Endometrial microvascular endothelial cells (primary cell): Measurements from ENCODE around the gene SLC23A2. TPM values are rescaled to one million over a fixed set of nuclear protein-coding genes. Genes with fewer than 3 reads are reported as not detected.
"Not testable (repeated sequence)": the region's sequence is repeated elsewhere in the genome, so short reads cannot be mapped to it uniquely, and the experiment has no call there.

Experiments used
- in situ Hi-C: cut with HindIII; loops from 2 replicates; pipeline ENCODE4 v1.10.0; 2017; ENCODE audit warnings: low sequenced_read_pairs, low pct_unique_long_range_greater_than_20kb; ENCODE audit errors: inconsistent ontology term
- total RNA-seq: library from RNA; depleted of rRNA; stranded (reverse); fragments of >200 nt; gene quantifications from one replicate; pipeline ENCODE4 v1.2.3, GENCODE V29; 2015; ENCODE audit errors: inconsistent ontology term

Gene SLC23A2
- total RNA-seq, 1 donor from 2014 or later: 18.0 TPM

DNA sequence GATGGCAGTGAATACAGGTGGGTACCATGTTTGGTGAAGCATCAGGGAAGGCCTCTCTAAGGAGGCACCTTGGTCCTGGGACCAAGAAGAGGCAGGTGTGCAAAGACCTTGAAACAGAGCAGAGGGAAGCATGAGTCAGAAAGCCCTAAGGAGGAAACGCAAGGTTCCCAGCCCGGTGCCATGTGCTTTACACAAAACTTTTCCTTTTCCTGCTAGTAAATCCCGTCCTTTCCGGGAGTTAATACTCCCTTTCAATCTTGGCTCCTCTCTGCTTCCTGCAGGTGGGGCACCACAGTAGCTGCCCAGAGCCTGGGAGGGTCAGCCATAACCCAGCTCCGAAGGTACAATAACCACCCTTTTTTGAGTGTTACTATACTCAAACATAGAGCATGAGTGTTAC, 19.4 kb upstream of the SLC23A2 start:
- in situ Hi-C loops: no loop called here

DNA sequence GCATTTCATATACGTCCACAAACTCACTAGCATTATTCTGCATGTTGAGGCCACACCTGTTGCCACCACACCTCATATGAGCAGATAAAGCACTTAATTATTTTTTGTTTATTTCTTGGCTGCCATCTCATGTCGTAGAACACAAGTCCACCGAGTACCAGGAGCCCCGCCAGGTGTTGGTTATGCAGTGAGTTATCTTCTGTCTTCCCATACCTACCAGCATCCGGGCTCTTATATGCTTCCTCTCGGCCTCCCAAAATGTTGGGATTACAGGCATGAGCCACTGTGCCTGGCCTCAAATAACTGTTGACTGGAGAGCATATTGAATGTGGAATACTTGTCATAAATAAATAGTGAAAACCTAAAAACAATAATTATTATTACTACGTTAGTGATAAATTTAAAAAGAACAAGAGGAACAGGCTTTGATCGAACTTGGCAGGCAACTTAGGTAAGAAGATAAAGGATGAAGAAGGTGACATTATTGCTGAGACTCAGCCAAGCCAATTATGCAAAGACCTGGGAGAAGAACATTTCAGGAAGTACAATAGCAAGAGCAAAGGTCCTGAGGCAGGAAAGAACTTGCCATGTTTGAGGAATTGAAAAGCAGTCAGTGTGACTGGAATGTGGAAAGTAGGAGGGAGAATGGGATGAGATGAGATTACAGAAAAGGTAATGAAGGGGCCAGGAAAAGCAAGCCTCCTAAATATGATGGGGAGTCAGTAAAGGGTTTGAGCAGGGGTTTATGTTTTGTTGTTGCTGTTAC, 12.6 kb upstream of the SLC23A2 start:
- in situ Hi-C loops: no loop called here

DNA sequence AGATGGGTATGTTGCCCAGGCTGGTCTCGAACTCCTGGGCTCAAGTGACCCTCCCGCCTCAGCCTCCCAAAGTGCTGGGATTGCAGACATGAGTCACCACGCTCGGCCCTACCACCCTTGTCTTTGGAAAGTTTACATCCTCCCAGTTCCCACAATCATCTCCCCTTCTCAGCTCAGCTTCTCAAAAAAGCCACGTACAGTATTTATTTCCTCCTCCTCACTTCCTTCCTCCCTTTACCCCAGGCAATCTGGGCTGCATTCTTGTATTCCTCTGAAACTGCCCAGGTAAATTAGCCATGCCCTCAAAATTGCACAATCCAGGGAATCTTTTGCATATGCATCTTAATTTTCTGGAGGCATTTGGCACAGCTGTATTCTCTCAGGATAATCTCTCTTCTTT, 7.4 kb upstream of the SLC23A2 start:
- in situ Hi-C loops: no loop called here

DNA sequence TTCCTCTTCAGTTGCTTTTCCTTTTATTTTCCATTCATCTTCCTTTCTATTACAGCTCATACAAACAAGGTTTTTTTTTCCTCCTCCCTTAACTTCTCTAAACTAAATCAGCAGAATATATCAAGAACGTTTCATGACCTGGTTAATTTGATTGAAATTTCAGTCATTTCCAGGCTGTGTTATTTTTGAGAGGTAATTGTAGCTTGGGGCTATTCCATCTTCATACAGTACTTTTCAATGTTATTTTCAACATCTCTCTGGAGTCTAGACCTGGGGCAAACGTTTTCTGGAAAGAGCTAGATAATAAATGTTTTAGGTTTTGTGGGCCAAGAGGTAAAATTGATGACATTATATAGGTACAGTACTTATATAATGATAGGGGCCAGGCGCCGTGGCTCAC, 4.0 kb upstream of the SLC23A2 start:
- in situ Hi-C loops: no loop called here

DNA sequence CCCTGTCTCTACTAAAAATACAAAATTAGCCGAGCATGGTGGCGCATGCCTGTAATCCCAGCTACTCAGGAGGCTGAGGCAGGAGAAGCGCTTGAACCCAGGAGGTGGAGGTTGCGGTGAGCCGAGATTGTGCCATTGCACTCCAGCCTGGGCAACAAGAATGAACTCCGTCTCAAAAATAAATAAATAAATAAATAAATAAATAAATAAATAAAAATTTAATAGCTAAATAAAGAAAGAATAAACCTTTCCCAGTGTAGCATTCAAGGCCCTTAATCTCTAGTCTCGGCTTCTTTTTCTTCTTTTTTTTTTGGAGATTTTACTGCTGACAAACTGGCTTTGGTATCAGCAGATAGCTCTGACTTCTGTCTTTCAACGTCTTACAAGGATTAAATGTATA, 3.5 kb upstream of the SLC23A2 start:
- in situ Hi-C loops: not testable (repeated sequence)

DNA sequence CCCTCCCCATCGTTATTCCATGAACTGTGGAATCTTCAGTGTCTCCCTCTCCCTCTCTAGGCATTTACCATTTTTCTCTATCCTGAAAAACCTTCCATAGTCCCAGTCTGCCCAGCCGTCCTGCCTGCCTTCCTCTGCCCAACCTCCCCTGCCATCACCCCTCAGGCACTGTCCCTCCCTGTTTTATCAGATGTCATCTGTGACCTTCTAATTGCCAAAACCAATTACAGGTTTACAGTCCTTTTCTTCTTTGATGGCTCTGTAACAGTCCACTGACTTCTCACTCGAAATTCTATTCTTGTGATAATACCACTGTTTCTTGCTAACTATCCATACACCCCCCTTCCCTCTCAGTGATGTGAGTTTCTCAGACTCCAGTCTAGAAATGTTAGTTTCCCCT, 2.3 kb upstream of the SLC23A2 start:
- in situ Hi-C loops: no loop called here

DNA sequence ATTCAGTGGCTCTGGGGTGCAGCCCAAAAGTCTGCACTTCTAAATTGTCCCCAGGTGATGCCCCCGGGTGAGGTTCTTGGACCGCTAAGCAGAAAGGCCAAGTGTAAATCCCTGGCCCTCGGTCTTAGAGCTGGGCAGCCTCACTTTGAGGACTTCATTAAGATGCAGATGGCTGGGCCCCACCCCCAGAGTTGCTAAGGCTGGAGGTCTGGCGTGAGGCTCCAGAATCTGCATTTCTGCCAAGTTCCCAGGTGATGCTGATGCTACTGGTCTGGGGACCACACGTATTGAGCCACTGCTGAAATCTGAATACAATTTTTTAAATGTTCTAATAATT, 735 bp upstream of the SLC23A2 start:
- in situ Hi-C loops: no loop called here

DNA sequence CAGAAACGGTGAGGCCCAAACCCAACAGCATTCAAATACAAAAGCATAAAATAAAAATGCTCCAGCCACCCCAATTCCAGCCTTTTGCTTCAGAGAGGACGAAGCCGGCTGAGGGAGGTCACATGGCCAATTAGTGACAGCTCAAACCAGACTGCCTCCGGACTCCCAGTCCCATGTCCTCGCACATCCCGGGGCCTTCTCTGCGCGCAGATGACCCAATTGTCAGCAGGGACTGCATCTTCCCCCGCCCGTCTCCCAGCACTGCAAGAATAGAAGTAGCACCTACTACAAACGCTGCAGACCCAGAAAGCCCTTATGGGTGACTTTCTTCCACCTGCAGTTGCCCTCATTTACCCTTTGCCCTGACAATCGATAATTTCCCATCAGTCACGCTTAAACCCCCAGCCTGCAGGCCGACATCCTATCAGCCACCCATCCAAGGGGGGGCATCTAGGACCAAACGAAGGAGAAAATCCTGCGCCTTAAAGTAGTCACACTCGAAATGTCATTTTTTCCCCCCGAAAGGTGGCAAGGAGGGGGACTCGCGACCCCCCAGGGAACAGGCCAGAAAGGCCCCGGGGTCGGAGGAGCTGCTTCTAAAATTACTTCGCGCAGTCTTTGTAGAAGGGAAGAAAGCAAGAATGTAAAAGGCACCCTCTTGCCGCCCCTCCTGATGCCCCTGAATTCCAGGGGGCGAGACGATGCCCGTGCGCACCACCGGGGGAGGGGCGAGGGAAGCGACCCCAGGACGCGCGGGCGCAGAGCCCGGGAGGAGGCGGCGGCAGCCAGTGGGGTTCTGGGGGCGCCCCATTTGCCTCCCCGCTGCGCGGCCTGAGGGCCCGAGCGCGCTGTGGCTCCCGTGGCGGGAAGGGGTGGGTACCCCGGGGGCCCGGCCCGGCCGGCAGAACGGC, 792 bp downstream of the SLC23A2 start:
- in situ Hi-C loops: no loop called here

DNA sequence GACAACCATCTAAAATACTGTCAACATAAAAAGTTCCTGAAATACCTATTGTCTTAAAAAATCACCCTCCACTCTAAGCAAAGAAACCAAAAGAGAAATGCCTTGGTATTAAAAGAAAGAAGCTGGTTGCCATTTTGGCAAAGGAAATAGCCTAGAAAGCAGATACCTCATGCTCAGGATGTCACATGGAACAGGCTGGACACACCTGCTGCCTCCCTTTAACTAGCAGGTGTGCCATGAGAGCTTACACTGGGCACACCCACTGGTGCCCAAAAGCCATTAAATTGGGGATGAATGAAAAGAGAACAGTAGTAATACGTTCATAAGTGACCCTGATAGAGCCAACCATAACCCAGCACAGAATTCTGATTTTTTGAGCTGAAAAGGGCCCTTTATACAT, 1.5 kb downstream of the SLC23A2 start:
- in situ Hi-C loops: no loop called here

DNA sequence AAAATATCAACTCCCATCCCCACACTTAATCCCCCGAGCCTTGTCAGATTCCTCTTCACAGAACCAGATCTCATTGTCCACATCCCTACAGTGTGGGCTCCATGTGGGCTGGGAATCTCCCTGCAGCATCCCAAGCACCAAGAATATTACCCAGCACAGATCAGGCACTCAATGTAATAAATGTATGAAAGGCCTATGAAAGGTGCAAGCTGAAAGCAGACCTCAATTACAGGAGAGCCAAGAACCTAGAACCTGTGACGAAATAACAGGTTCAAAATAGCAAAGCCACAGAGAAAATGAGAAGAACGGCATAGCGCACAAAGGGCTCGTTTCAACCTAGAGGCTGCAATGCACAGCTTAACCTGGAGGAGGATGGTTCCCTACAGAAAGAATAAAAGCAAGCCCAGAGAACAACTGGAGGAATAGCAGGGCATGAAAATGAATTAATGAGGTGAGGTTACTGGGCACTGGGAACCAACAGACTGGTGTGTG, 3.1 kb downstream of the SLC23A2 start:
- in situ Hi-C loops: no loop called here

DNA sequence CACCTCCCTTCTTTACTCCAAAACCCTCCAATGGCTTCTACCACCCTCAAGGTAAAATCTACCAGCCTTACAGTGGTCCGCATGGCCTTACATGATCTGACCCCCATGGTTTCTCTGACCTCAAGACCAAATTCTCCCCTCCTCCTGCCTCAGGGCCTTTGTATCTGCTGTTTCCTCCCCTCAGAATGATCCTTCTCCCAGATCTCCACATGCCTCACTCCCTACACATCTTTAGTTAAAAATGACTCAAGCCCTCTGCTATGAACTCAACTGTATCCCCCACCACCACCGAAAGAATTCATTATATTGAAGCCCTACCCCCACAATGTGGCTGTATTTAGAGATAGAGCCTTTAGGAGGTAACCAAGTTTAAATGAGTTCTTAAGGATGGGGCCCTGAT, 4.1 kb downstream of the SLC23A2 start:
- in situ Hi-C loops: no loop called here

DNA sequence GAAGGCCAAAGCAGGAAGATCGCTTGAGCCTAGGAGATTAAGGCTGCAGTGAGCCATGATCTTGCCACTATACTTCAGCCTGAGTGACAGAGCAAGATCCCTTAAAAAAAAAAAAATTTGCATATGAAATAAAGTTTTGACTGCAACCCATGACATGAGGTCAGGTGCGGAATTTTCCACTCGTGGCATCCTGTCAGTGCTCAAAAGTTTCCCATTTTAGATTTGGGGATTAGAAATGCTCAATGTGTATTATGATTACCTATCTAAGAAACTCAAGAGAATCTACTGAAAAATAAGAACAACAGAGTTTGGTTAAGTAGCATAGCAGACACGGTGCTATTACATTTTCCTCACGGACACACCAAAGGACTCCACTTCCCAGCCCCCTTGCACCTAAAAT, 11.7 kb downstream of the SLC23A2 start:
- in situ Hi-C loops: no loop called here

DNA sequence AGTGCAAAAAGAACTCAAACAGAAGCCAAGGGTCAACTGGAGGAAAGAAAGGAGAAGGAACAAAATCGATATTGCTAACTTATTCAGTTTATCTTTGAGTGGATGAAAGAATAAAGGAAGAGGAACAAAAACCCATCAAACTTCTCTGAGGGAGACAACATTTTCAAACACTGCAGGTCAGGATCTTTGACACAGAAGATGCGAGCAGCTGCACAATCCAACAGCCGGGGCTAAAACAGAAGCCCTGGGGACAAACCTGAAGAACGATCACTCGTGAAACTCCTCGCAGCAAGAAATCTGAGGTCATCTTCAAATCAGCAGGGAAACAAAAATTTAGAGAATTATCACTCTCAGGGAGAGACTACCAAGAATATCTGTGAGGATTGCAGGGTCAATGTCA, 14.2 kb downstream of the SLC23A2 start:
- in situ Hi-C loops: no loop called here

DNA sequence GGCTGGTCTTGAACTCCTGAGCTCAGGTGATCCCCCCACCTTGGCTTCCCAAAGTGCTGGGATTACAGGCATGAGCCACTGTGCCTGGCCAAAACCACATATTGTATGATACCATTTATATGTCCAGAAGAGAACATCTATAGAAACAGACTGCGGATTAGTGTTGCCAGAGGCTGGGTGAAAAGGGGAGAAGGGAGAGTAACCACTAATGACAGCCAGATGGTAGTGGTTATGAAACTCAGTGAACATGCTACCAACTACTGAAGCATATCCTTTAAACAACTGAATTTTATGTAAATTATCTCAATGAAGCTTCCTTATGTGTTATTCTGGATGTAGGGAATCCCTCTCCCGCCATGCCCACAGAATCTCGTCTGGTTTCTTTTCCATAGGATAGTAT, 15.7 kb downstream of the SLC23A2 start:
- in situ Hi-C loops: no loop called here

DNA sequence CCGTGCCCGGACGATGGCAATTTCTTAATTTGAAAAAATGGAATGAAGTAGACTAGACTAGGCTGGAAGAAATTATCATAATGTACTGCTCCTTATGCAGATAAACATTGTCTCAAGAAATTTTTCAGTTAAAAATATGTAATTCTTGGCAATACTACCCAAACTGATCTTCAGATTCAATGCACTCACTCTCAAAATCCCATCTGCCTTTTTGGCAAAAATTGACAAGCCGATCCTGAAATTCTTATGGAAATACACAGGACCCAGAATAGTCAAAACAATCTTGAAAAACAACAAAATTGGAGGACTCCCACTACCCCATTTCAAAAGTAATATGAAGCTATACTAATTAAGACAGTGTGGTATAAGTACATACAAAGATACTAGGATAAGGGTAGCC, 19.0 kb downstream of the SLC23A2 start:
- in situ Hi-C loops: no loop called here

DNA sequence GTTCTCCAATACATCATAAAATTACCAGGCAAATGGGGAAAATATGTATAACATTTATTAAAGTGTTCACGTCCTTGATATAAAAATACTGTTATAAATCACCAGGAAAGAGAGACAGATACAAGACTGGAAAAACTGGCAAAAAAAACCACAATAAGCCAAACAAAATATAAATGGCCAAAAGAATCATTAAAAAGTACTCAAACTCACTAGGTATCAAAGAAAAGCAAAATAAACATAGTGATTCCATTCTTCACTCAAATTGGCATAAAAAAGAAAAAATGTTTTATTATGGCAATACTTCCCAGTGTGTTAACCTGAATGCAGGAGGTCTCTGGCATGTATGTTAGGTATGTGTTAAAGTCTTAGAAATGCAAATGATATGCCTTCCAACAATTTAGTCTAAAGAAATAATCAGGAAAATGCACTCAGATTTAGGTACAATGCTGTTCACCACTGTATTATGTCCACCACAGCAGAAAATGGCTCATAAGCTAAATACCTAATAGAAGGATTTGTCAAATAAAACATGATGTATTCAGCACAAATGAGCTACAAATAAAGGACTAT, 21.4 kb downstream of the SLC23A2 start:
- in situ Hi-C loops: no loop called here

DNA sequence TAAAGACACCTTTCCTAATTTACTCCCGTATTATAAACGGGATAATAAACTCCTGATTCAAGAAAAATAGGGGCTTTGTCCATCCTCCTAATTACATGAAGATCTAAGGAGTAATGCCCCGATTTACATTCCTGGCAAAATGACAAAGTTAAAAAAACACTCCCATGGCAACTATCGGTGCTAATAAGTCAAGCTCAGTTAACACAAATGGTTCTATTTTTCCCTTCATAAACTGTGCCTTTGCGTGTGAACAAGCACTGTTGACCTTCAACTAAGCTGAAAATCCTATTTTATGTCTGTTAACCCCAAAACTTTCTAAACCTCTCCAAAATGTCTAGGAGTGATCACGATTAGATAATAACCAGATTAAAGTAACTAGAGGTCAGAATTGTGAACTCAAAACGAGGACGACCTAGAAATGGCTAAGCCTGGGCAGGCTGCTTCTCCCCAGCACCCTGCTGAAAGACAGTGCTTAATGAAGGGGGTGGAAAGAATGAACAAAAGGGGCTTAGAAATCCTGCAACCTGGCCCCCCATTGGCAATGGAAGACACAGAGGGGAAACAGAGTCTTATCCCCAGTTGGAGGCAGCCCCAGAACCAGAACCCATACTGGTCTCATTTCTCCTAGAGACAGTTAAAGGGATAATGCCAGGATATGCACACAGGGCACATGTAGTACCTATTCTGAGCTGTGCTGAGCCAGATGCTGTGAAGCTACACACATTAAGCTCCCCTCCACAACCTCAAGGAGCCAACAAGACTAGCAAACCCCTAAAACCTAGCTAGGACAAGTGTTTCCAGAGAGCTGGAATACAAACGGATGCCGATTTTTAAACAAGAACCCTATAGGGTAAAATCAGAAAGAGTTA, 23.0 kb downstream of the SLC23A2 start:
- in situ Hi-C loops: no loop called here

DNA sequence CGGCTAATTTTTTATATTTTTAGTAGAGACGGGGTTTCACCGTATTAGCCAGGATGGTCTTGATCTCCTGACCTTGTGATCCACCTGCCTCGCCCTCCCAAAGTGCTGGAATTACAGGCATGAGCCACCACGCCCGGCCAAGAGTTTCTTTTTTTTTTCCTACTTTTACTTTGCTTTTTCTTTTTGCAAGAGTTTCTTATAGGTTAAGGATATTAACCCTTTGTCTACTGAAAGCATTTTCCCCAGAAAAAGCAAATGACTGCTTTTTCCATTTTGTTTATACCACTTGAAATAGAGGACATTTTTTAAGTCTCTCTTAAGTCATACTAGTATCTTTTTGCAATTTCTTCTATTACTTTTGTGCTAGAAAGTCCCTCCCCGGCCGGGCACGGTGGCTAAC, 25.3 kb downstream of the SLC23A2 start:
- in situ Hi-C loops: not testable (repeated sequence)
